GM10248 (cell line): Measurements from ENCODE around the gene FNIP1.

Experiments
- CTCF ChIA-PET: fragments of 300-600 bp; sonication (Branson Sonifier 250); formaldehyde crosslinking; extraction: SDS; loops from one replicate; lab custom pipeline; 2021; ENCODE audit warnings: antibody characterized with exemption; lab: Yijun Ruan, JAX
- POLR2A ChIA-PET: fragments of 350-650 bp; sonication (Branson Sonifier 250); formaldehyde crosslinking; extraction: SDS; loops from one replicate; lab custom pipeline; 2020; ENCODE audit warnings: antibody characterized with exemption; lab: Yijun Ruan, JAX
- DNase-seq: peaks from one replicate; pipeline ENCODE4 v3.0.0; 2012; ENCODE audit errors: extremely low spot score
- TF ChIP-seq, protein P1 (sequence below): IDR thresholded peaks from 2 replicates; pipeline ENCODE4 v1.5.1; 2012; ENCODE audit warnings: mild to moderate bottlenecking, low read depth; ENCODE audit errors: extremely low read depth, missing control alignments, control extremely low read depth

The FNIP1 gene

DNA sequence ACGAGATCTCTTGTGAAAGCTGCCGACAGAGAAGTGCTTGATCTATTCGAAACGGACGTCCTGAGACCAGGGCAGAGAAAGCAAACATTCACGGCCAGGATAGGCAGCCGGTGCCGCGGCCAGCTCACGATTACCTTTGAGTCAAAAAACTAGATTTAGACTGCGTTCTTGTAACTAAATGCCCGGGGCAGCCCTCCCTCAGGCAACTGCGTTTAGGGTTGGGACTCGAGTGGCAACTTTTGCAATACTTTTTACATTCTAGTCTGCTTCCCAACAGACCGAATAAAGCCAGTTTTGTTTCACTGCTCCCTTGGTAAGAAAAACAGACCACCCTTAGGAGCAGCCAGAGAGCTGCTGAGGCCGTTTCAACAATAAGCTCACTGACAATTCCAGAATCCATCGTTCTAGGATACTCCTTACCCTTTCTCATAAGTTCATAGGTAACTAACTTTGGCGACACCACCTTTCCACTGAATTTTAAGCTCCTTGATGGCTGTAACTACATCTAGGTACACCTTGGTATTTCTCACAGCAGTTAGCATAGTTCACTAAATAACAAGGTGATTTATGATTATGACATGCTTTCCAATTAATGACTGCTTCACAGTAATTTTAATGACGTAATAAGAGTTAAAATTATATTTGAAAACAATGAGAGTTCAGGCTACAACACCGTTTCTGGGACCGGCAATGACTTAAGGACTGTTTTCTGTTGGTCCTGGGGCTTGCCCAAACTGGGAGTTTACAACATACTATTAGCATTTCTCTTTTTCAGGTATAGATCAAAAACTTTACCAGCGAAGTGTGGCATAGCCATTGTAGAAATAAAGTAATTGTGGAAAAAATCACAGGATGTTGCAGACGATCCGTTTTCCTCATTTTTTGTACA lies 160.9 kb downstream of the FNIP1 start:
- POLR2A ChIA-PET = interaction anchor here (0.6 to 1.0 kb wide), 3 partner anchors 11 to 30 kb away, joined by 3 to 6 read pairs (median 5); no protein-coding TSS in a partner anchor
- TF ChIP-seq, protein P1, sequence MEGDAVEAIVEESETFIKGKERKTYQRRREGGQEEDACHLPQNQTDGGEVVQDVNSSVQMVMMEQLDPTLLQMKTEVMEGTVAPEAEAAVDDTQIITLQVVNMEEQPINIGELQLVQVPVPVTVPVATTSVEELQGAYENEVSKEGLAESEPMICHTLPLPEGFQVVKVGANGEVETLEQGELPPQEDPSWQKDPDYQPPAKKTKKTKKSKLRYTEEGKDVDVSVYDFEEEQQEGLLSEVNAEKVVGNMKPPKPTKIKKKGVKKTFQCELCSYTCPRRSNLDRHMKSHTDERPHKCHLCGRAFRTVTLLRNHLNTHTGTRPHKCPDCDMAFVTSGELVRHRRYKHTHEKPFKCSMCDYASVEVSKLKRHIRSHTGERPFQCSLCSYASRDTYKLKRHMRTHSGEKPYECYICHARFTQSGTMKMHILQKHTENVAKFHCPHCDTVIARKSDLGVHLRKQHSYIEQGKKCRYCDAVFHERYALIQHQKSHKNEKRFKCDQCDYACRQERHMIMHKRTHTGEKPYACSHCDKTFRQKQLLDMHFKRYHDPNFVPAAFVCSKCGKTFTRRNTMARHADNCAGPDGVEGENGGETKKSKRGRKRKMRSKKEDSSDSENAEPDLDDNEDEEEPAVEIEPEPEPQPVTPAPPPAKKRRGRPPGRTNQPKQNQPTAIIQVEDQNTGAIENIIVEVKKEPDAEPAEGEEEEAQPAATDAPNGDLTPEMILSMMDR = no peak
- DNase-seq = no peak
- CTCF ChIA-PET = interaction anchor here (1.0 to 1.2 kb wide), 2 partner anchors 9 to 11 kb away, joined by 3 to 5 read pairs; no protein-coding TSS in a partner anchor

DNA sequence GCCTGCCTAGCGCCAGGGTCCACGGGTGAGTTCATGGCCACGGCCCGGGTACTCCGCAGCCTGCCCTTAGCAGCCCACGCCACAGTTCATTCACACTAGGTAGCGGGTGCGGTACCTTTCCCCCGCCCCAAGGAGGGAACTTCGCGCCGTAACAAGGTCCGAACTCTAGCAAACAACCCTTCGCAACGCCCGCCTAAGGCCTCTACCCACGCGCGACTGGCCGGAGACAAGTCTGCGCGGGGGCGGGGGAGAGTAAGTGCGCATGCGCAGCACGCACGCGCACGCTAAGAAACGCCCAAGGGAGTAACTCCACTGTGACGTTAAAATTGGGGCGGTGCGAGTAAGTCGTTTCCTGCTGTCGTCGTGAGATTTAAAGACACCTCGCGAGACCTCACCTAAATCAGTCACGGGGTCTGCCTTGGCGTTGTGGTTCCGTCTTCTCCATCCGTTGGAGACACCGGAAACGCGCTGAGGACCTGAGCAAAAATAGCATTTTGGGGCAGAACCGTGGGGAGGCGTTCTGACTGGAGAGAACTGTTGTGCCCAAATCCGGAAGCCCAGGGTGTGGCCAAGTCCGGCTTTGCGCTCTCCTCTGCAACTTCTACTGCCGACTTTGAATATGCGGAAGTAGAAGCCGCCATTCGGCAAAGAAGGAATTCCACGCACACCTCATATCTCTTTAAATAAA lies 161.7 kb downstream of the FNIP1 start, which contains the start of gene RAPGEF6:
TSS of gene RAPGEF6 (minus strand) at position 234 of the 688 bp plus-strand sequence. CDS start at position 35, 199 bp downstream.
- CTCF ChIA-PET = interaction anchor here (1.0 to 1.2 kb wide), 2 partner anchors 10 to 12 kb away, joined by 3 to 5 read pairs; no protein-coding TSS in a partner anchor
- TF ChIP-seq, protein P1 = no peak
- DNase-seq = peak; percentile 89
- POLR2A ChIA-PET = interaction anchor here (0.6 to 1.0 kb wide), 3 partner anchors 12 to 29 kb away, joined by 3 to 6 read pairs (median 5); no protein-coding TSS in a partner anchor

DNA sequence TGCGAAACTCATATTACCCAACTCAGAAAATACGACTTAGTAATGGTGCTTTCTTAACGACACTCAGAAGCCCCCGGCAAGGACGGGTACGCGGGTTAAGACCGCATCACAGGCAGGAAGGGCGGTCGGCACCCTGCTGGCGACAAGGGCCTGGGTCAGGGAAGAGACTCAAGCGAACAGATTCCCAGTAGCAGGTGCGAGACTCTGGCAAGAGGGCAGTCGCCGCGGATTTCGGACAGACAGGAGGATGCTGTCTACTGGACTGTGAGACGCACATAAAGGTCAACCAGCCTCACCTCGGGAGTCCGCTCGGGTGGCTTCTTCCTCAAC lies 162.2 kb downstream of the FNIP1 start:
- POLR2A ChIA-PET = no interaction called here
- TF ChIP-seq, protein P1 = no peak
- peak; percentile 21 for DNase-seq

DNA sequence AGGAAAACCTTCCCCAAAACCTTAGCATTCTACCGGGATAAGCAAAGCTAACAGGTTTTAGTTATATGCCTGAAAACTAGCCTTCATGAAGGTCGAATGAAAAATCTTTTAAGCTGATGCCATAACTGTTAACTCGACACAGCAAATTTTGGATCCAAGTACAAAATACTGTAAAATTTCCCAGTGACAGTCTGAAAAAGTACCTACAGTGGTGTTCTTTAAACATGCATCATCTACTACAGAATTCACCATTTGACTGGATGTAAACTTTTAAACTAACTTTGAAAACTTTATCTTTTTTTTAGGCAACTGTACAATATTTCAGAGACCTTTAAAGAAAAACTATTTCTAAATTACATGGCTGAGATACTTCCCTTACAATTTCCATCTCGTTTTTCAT lies 162.6 kb downstream of the FNIP1 start:
- TF ChIP-seq, protein P1 = no peak
- DNase-seq = no peak
- CTCF ChIA-PET = no interaction called here
- POLR2A ChIA-PET = no interaction called here

More for the DNA sequence above, 162.2 kb downstream of the FNIP1 start:
- CTCF ChIA-PET = no interaction called here

DNA sequence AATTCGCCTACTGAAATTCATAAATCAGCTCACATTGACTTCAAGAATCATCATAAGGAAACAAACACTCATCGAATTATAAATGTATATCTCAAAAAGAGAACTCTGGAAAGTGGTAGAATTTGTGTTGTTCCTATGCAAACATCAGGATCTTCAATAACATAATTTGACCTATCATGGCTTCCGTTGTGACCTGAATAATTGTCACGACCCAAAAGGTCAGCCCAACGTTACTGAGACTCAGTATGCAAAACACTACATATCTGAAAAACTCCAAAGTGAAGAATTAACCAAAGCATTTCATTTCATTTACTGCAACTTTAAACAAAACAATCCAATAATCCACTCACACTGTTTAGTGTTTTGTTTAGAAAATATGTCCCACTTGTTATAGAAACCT lies 163.0 kb downstream of the FNIP1 start:
- CTCF ChIA-PET = interaction anchor here (2.2 kb wide), 1 partner anchor 13 kb away, joined by 6 read pairs; no protein-coding TSS in a partner anchor
- POLR2A ChIA-PET = no interaction called here
- no peak for DNase-seq
- TF ChIP-seq, protein P1 = no peak

DNA sequence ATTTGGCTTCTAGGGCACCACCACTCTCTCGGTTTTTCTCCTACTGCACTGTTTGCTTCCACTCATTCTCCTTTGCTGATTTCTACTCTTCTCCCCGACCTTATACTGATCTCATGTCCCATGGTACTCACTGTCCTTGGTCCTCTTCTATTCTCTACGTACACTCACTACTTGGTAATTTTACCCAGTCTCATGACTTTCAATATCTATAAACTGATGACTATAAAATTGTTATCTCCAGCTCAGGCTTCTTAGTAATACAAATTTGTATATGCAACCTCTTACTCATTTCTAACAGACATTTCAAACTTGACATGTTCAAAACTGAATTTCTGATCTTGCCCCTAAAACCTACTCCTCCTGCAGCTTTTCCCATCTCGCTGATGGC lies 165.9 kb downstream of the FNIP1 start:
- ChIA-PET POLR2A (no interaction called here), CTCF (interaction anchor here (1.1 to 3.2 kb wide), 4 partner anchors 9 to 432 kb away, joined by 3 to 11 read pairs (median 4); no protein-coding TSS in a partner anchor)
- DNase-seq = no peak
- TF ChIP-seq, protein P1 = no peak
